Activated CD4-positive, alpha-beta T cell treated with anti-CD3 and anti-CD28 coated beads for 1 hour (primary cell): ENCODE results near the gene ADCY7.

Source experiments
- DNase-seq: peaks from one replicate; pipeline ENCODE4 v3.0.0-alpha.2; 2020

The ADCY7 gene

DNA sequence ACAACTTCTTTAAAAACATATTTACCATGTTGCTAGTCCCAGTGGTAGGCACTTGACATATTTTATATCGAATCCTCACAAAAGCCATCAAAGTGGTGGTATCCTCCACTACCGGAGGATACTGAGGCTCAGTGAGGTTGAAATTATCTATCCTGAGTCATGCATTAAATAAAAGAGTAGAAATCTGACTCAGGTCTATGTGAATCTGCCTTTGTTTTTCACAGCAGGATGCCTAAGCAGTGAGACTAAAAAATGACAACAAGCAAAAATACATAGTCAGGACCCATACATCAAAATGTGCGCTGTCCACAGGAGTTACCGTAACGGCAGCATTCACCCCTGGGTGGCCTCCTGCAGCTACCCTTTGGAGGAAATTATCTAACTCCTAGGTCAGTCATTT, 84.8 kb downstream of the ADCY7 start:
- no peak for DNase-seq

GRCh38 chr16:50351952-50352351, 85.6 kb downstream of the ADCY7 start:
- DNase-seq: no peak

GRCh38 chr16:50354082-50354481, 87.7 kb downstream of the ADCY7 start:
- no peak for DNase-seq

GRCh38 chr16:50354629-50355456, 88.5 kb downstream of the ADCY7 start:
- DNase-seq: no peak

GRCh38 chr16:50359626-50360025, 93.3 kb downstream of the ADCY7 start:
- DNase-seq: no peak

DNA sequence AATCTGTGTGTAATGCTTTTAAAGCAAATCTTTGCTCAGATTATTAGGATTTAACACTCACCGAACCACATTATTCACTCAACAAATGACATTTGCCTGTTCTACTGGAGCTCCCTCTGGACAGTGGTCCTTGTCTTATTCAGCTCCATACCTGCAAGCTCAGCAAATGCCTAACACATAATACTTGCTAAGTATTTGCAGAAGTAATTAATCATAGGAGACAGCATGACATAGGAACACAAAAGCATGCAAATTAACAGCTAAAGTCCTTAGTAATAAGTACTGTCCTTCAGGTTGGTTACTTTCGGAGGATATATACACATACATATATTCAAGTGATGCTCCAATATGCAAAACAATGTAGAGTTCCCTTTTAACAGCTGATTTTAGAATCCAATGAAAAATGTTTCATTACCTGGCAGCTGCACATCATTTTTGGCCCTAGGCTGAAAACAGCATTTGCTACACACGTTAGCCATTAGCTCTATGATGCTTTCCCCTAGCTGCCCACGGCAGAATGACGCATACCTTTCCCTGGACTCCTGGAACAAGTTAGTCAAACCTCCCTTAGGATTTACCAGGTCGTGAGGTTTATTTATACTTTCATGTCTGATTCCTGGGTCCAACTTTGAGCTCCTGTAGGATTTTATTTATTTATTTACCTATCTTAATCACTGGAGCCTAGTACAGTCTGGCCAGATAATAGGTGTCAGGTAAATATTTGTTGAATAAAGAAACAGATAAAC, 93.9 kb downstream of the ADCY7 start:
- DNase-seq: no peak

- DNase-seq: no peak
Observed at GRCh38 chr16:50360779-50361178, 94.4 kb downstream of the ADCY7 start.

DNA sequence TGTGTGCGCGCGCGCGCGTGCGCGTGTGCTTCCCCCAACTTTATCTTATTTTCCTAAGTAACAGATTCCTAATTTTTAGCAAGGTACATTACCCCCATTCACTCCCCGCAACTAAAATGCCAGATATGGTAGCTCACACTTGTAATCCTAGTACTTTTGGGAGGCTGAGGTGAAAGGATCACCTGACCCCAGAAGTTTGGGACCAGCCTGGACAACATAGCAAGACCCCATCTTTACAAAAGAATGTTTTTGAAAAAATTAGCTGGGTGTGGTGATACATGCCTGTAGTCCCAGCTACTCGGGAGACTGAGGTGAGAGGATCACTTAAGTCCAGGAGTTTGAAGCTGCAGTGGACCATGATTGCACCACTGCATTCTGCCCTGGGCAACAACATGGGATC, 97.3 kb downstream of the ADCY7 start:
- no peak for DNase-seq

- DNase-seq: no peak
Observed at GRCh38 chr16:50365791-50366575, 99.6 kb downstream of the ADCY7 start.
